GM12873 (cell line): ENCODE results near the gene TRIM24.

Experiments used
- TF ChIP-seq, protein P1 (sequence below): IDR thresholded peaks from 2 replicates; pipeline ENCODE4 v1.5.1; 2012; ENCODE audit warnings: low read depth, mild to moderate bottlenecking, moderate library complexity, low read length, control low read depth; ENCODE audit not compliant: insufficient read depth; ENCODE audit errors: missing control alignments

TRIM24 gene

GRCh38 chr7:138513344-138513871, 53.3 kb downstream of the TRIM24 start:
- TF ChIP-seq, protein P1, sequence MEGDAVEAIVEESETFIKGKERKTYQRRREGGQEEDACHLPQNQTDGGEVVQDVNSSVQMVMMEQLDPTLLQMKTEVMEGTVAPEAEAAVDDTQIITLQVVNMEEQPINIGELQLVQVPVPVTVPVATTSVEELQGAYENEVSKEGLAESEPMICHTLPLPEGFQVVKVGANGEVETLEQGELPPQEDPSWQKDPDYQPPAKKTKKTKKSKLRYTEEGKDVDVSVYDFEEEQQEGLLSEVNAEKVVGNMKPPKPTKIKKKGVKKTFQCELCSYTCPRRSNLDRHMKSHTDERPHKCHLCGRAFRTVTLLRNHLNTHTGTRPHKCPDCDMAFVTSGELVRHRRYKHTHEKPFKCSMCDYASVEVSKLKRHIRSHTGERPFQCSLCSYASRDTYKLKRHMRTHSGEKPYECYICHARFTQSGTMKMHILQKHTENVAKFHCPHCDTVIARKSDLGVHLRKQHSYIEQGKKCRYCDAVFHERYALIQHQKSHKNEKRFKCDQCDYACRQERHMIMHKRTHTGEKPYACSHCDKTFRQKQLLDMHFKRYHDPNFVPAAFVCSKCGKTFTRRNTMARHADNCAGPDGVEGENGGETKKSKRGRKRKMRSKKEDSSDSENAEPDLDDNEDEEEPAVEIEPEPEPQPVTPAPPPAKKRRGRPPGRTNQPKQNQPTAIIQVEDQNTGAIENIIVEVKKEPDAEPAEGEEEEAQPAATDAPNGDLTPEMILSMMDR = no peak

DNA sequence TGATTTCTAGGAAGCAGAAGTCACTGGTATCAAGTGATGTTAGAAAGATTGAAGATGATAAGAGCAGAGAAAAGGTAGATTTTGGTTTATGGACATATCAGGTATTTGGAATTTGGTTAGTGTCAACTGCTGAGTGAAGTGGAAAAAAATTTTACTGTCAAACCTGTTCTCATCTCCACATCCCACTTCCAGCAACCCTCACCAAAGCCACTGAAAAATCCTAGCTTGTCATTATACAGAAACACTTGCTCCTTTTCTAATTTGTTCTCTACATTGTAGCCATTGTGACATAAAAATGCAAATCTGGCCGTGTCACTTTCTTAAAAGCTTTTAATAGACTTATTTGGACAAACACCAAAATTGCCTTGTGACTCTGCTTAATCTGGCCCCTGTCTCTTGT, 54.0 kb downstream of the TRIM24 start:
- TF ChIP-seq, protein P1 = no peak

DNA sequence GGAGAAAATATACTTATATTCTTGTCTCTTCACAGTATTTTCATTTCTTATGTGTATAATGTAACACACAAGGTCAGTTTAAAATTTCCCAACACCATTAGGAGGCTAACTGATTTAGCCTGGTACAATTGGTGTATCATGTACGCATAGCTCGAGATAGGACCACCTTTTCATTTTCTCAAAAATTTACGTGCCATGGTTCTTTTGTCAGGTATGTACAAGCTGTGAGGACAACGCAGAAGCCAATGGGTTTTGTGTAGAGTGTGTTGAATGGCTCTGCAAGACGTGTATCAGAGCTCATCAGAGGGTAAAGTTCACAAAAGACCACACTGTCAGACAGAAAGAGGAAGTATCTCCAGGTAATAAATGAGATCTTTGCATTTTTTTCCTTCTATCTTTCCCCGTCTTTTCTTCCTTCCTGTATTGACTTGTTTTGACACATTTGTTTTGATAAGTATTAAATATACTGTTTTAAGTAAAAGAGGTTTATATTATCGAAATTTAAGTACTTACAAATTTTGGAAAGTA, 55.0 kb downstream of the TRIM24 start:
- TF ChIP-seq, protein P1 = no peak

- TF ChIP-seq, protein P1 = no peak
Measured at GRCh38 chr7:138519061-138519798, 59.2 kb downstream of the TRIM24 start.

GRCh38 chr7:138520742-138521141, 60.7 kb downstream of the TRIM24 start:
- TF ChIP-seq, protein P1 = no peak

GRCh38 chr7:138521837-138522461, 61.9 kb downstream of the TRIM24 start:
- TF ChIP-seq, protein P1 = no peak

DNA sequence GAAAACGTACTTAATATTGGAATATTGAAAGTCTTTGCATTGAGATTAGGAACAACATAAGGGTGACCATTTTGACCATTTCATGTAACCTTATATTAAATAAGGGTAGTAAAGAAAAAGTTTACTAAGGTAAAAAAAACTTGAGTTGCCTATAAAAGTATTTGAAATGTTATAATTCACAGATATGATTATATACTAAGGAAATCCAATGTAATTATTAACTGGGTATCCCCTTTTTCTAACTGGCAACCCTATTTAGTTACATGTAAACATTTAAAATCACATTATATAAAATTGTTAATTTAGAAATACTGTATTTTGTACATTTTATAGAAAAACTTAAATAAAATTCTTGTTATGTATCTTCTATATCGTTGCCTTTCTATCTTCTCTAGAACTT, 64.2 kb downstream of the TRIM24 start:
- TF ChIP-seq, protein P1 = no peak
